ENCODE data around the gene LCE3A. TPM values are rescaled to one million over a fixed set of nuclear protein-coding genes. Genes with fewer than 3 reads are reported as not detected.

Gene LCE3A
- total RNA-seq, 1 experiment from 2014 or later: not detected

GRCh38 chr1:152656459-152656858, 33.6 kb upstream of the LCE3A start:
- no peaks in the 10 kb centered on the region for H3K9me2 ChIP-seq (ENCODE audit: insufficient read depth)
- H3K9me3 ChIP-seq (ENCODE audit: control insufficient read depth in 1 of 2, insufficient read depth in 1 of 2, low read depth in 1 of 2, low read length in 2 of 2): no peaks in the 10 kb centered on the region
- no peak for DNase-seq (ENCODE audit: low read depth, low spot score)
- H3K27ac ChIP-seq (ENCODE audit: low read depth, low read length): no peak overlapping the region
- no peak overlapping the region for H2AFZ ChIP-seq (ENCODE audit: low read depth, low read length, poor library complexity, severe bottlenecking)
- H3K79me2 ChIP-seq (ENCODE audit: insufficient read depth, low read length): no peaks in the 10 kb centered on the region
- intact Hi-C loops (cut with micrococcal nuclease): no loop called here
- CTCF ChIA-PET: no interaction called here
- H3K36me3 ChIP-seq (ENCODE audit: control insufficient read depth in 1 of 2, insufficient read depth in 2 of 2, low read length in 2 of 2): no peaks in the 10 kb centered on the region
- peaks cover 48% of the 10 kb centered on the region for H3K27me3 ChIP-seq (ENCODE audit: insufficient read depth, low read length)
- RAD21 ChIA-PET (ENCODE audit: low non-redundant PET in 1 of 2, low total read pairs in 2 of 2, uncharacterized antibody in 2 of 2, unreplicated experiment in 2 of 2): no interaction called here
- H3K4me2 ChIP-seq (ENCODE audit: low read length): no peak overlapping the region
- no peak overlapping the region for H3K9ac ChIP-seq (ENCODE audit: low read length)
- no peaks in the 10 kb centered on the region for H3K4me1 ChIP-seq (ENCODE audit: control insufficient read depth in 1 of 2, insufficient read depth in 2 of 2, low read length in 2 of 2)
- BruUV-seq (replicated peaks): no TSS peak
- no peak for ATAC-seq
- no peaks in the 10 kb centered on the region for H4K20me1 ChIP-seq (ENCODE audit: insufficient read depth)
- TF ChIP-seq EZH2 (IDR thresholded peaks at IDR 0.05) (no peak), CBX3 (IDR thresholded peaks at IDR 0.05; ENCODE audit: low read depth) (no peak), TCF7L2 (IDR thresholded peaks at IDR 0.05; ENCODE audit: borderline replicate concordance, extremely low read depth, insufficient read depth, insufficient read length) (no peak), EGR1 (IDR thresholded peaks at IDR 0.05; ENCODE audit: low read depth) (no peak), YY1 (IDR thresholded peaks at IDR 0.05; ENCODE audit: extremely low read depth, insufficient replicate concordance, low read depth, low read length) (no peak), SP1 (IDR thresholded peaks at IDR 0.05; ENCODE audit: low read depth) (no peak), ZFX (IDR thresholded peaks at IDR 0.05) (no peak), CEBPB (IDR thresholded peaks at IDR 0.05; ENCODE audit: low read depth) (no peak), SRF (IDR thresholded peaks at IDR 0.05; ENCODE audit: low read depth) (no peak), JUND (IDR thresholded peaks at IDR 0.05) (no peak)
- TF ChIP-seq, protein P1, sequence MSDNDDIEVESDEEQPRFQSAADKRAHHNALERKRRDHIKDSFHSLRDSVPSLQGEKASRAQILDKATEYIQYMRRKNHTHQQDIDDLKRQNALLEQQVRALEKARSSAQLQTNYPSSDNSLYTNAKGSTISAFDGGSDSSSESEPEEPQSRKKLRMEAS (IDR thresholded peaks at IDR 0.05): no peak
- no peak overlapping the region for H3K4me3 ChIP-seq (replicated peaks in 1 of 2; ENCODE audit: low read depth in 1 of 2, low read length in 2 of 2)
- POLR2A ChIA-PET: no interaction called here

- BruUV-seq (replicated peaks): no TSS peak
- DNase-seq (ENCODE audit: low read depth, low spot score) (peak; percentile 32), ATAC-seq (peak; percentile 94)
- ChIA-PET RAD21 (ENCODE audit: low non-redundant PET in 1 of 2, low total read pairs in 2 of 2, uncharacterized antibody in 2 of 2, unreplicated experiment in 2 of 2) (no interaction called here), POLR2A (no interaction called here), CTCF (interaction anchor here (0.7 to 2.5 kb wide), 11 partner anchors 9 to 567 kb away, joined by 3 to 11 read pairs (median 3); no protein-coding TSS in a partner anchor)
- Histone ChIP-seq H3K79me2 (ENCODE audit: insufficient read depth, low read length) (no peaks in the 10 kb centered on the region), H3K4me2 (ENCODE audit: low read length) (no peak overlapping the region), H4K20me1 (ENCODE audit: insufficient read depth) (no peaks in the 10 kb centered on the region), H3K9me2 (ENCODE audit: insufficient read depth) (no peaks in the 10 kb centered on the region), H3K4me1 (ENCODE audit: control insufficient read depth in 1 of 2, insufficient read depth in 2 of 2, low read length in 2 of 2) (no peaks in the 10 kb centered on the region), H3K27ac (ENCODE audit: low read depth, low read length) (no peak overlapping the region), H3K36me3 (ENCODE audit: control insufficient read depth in 1 of 2, insufficient read depth in 2 of 2, low read length in 2 of 2) (no peaks in the 10 kb centered on the region), H3K4me3 (replicated peaks in 1 of 2; ENCODE audit: low read depth in 1 of 2, low read length in 2 of 2) (no peak overlapping the region), H3K27me3 (ENCODE audit: insufficient read depth, low read length) (peaks cover 44% of the 10 kb centered on the region), H3K9me3 (ENCODE audit: control insufficient read depth in 1 of 2, insufficient read depth in 1 of 2, low read depth in 1 of 2, low read length in 2 of 2) (no peaks in the 10 kb centered on the region), H3K9ac (ENCODE audit: low read length) (no peak overlapping the region), H2AFZ (ENCODE audit: low read depth, low read length, poor library complexity, severe bottlenecking) (no peak overlapping the region)
- TF ChIP-seq RAD21 (IDR thresholded peaks at IDR 0.05; ENCODE audit: low read depth): peak; percentile 70
- TF ChIP-seq SP1 (IDR thresholded peaks at IDR 0.05; ENCODE audit: low read depth): no peak
- peak; percentile 59 to 88 (median 81) for TF ChIP-seq CTCF (IDR thresholded peaks at IDR 0.05 in 2 of 3, conservative IDR thresholded peaks at IDR 0.05 in 1 of 3; ENCODE audit: borderline replicate concordance in 1 of 3, insufficient read depth in 1 of 3, low read depth in 2 of 3, low read length in 2 of 3)
- intact Hi-C loops (cut with micrococcal nuclease): loop anchor here (1.0 to 5.0 kb wide), 5 partner anchors 216 to 625 kb away; partner anchors contain the start of gene SPRR1B
Measured at GRCh38 chr1:152654110-152654509, 31.2 kb upstream of the LCE3A start.

All from HCT116 (cell line).